Islet of Langerhans (tissue), 1 donor: ENCODE data around the gene GABBR2.
"Not testable (repeated sequence)": the region's sequence is repeated elsewhere in the genome, so short reads cannot be mapped to it uniquely, and the experiment has no call there.

Experiments used
- FAIRE-seq: peaks from one replicate; lab custom pipeline; 2011; peaks lifted over from hg19 to GRCh38; lab: Jason Lieb, UNC

GABBR2 gene

DNA sequence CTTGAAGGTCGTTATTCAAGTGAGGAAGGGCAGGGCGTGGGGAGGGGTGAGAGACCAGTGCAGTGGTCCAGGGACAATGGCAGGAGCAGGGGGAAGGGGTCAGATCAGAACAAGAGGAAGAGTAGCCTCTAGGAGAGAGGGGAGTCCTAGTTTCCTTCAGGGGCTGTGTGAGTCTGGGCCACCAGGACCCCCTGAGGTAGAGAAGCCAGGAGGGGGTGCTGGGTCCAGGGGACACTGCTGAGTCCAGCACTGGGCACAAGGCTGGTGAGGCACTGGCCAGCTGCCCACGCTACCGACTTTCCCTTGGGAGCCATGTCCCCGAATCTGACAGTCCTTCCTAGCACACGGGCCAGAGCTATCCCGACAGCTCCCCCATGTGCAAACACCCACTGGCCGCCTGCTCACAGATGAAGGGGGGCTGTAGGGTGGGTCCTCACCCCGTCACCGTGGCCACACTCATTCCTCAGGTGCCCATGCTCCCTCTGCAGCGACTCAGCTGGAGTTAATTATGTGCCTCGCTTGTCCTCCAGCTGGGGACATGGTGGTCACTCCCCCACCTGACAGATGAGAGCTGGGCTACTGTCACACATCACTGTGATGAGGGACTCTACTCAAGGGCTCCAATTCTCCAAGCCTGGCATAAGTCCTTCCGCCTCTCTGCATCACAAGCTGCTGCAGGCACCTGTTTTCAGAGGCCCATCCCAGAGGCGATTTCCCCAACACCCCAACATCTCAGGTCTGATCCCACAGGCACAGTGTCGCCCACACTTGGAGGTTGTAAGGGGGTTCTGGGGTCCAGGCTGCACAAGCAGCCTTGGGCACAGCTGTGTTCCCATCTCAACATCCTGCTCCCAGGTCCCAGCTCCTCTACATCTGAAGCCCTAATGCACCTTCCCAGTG is 115.1 kb downstream of the GABBR2 start:
- no peak for FAIRE-seq

GRCh38 chr9:98591696-98592095 is 117.0 kb downstream of the GABBR2 start:
- no peak for FAIRE-seq

DNA sequence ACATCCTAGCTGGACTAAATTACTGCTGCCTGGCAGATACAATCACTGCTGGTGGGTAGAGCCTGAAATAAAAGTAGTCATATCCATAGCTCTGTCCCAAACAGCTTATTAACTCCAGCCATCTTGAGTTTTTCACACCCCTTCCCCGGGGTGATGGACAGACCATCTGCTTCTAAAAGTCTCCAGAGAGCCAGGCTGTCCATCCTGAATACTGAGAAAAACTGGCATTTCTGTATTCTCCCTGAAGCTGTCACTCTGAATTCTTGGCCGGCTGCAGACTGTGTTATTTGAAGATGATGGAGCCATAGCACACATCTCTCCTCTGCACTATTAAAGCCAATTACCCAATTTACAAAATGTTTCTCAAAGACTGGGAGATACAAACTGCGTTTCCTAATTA is 118.6 kb downstream of the GABBR2 start:
- FAIRE-seq, result no peak

GRCh38 chr9:98589102-98589501 is 119.6 kb downstream of the GABBR2 start:
- no peak for FAIRE-seq

- FAIRE-seq, result not testable (repeated sequence)
Measured at GRCh38 chr9:98584853-98585438, 123.8 kb downstream of the GABBR2 start.

DNA sequence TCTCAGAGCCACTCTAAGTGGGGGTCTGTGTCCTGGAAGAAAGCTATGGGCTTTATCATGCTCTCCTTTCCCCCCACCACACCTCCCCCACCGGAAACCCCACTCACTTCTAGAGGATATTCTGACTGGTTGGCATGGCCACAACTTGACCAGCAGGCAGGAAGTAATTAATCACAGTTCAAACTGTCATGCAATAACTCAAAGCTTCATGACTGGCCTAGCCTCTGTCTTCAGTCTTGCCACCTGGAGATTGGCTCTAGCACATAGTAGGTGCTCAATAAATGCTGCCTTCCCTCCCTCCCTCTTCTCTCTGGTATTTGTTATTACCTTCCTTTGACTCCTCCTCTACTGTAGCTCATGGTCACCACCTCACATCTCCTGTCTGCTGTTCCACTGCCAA is 124.7 kb downstream of the GABBR2 start:
- no peak for FAIRE-seq

DNA sequence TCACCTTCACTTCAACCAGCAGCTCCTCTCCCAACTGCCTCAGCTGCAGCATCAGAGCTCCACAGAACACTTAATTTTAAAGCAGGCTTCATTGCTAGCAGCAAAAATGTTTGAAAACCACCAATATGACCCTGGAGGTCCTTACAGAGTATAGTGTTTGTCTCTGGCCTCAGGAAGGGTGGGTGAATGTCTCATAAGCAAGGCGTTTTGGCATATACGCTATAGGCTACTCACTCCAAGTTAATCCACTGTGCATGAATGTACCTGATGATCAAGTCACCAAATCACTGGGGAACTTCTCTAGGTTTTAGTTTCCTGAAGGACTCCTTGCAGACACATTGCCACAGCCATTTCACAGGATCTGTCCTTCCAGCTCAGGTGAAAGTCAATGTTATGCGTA is 125.3 kb downstream of the GABBR2 start:
- no peak for FAIRE-seq

DNA sequence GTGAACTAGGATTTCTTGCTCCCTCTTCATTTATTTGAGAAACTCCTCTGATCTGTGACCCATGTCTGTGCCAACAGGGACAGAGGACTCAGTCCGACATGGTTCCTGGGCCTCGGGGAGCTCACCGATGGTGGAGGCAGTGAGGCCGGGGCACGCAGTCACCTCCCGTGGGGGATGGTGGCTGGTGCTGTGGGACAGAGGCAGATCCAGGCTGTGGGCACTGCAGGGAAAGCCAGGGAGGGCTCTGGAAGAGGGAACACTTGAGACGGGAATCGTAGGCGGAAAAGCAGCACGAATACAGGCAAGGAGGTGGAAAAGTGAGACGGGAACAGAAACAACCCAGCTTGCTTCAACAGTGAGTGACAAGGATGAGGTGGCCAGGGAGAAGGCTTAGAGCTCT is 127.8 kb downstream of the GABBR2 start:
- no peak for FAIRE-seq

DNA sequence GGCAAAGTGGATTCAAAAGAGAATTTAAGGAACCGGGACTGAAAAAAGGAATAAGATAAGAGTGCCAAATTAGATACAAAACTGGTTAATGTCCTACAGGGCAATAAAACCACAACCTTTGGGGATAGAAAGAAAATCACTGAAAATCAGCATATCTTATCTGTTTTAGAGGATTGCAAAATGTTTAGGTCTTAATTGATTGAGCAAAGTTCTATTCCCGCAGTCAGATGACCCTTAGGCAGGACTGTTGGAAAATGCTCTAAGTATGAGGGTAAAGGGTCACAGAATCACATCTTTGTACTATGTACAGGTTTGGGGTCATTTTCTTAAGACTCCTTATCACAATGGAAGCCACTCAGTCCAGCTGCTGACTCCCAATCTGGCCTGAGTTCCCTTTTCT is 129.0 kb downstream of the GABBR2 start:
- FAIRE-seq, result no peak

DNA sequence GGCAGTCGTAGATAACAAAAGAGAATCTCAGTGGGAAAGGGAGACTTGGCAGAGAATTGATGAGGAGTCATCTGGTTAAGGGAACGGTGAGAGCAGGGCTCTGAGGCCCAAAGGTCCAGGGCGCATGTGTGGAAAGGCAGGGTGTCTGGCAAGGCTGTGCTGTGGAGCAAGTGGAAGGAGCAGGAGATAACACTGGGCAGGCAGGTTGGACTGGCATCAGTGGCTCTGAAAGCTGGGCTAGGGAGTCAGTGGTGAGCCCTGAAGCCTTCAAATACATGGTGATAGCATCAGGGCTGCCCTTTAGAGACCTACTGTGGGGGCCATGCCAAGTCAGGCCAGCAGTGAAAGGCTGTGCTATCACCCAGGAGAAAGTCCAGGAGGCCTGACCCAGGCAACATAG is 131.3 kb downstream of the GABBR2 start:
- FAIRE-seq, result no peak

GRCh38 chr9:98576859-98577258 is 131.9 kb downstream of the GABBR2 start:
- no peak for FAIRE-seq

- FAIRE-seq, result no peak
Measured at GRCh38 chr9:98576354-98576753, 132.4 kb downstream of the GABBR2 start.

DNA sequence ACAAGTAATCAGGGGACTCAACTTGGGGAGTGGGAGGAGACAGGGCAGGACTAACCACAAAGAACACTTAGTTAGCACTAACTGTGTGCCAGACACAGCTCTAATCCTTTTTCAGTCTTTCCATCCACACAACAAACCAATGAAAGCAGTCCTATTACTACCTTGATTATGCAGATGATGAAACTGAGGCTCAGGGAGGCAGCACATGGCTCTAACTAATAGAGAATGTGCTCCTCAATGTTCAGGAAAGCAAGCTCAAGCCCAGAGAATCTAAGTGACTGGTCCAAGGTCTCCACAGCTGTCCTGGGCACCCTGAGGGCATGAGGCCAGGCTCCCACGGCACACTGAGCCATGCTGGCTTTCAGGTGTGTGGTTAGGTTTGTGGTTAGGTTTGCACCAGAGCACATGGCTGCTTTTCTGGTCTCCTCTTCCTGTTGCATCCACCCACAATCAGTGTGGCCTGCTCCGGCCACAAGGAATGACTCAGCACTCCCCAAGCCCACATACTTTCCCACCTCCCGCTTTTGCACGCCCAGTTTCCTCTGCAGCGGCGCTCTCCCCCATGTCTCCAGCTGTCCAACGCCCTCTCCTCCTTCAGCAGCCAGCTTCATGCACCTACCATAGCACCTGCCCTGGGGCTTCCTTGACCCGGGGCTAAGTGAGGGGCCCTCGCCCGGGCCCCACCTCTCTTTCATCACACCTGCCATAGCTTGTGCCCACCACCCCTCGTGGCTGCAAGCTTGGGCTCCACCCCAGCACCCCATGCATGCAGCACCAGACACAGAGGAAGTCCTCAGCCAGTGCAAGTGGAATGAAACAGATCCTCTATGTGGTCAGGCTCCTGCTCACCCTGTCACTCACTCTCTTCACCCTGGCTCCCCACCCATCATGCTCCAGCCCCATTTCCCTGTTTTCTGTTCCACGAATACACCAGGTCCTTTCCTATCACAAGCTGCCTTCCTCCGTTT is 133.1 kb downstream of the GABBR2 start:
- FAIRE-seq, result no peak

- no peak for FAIRE-seq
Measured at GRCh38 chr9:98573749-98574278, 134.9 kb downstream of the GABBR2 start.

DNA sequence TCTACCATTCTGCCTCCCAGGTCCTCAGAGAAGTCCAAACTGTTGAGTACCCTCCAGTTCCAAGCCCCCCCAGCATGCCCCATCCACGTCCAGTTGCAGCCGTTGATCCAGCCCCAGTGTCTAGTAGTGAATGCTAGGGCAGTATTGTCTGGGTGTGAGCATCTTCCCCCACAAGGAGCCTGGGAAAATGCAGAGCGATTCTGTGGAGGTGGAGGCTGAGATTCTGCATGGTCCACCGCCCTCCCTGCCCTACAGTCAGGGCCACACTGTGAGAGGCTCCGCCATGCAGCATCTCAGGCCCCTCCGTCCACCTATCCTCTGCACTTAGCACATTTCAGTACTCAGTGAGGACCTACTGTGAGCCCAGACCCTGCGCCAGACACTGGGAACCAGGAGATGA is 135.9 kb downstream of the GABBR2 start:
- FAIRE-seq, result no peak

DNA sequence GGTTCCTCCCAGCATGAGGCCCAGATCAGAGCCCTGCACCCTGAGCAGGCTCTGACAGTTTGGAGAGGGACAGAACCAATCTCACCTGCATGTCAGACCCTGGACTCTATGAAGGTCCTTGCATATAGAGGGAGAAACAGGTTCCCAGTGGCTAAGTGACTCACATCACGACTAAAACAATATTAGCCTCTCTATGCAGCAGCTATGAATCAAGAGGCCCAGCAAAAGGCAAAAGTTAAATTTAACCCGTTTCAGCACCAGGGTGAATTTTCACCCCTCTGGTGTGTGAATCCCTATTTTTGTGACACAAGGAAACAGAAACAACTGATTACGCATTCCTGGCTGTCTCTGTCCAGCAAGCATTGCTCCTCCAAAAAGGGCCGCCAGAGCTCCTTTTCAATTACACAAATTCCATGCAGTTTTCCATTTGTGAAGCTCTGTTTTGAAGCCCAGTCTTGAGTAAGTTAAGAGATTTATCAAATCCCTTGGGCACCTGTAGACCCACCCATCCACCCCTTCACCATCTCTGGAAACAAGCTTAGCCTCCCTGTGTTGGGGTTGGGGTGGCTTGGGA is 136.6 kb downstream of the GABBR2 start:
- FAIRE-seq, result no peak

DNA sequence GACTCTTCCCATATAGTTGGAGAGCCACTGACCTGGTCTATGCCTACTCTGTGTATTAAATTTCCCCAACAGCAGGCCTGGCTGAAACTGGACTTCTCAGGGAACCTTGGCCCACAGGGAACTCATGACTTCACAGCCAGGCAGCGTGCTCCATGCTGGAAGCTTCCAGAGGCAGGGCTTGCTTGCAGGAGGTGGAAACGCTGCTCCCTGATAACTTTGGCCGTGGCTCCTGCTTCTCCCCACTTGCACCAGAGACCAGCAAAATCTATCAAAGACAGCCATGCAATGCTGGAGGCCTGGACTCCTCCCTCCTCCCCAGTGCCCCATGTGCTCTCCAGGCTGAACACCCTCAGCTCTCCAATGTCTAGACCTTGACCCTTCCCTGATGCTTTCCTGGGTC is 137.1 kb downstream of the GABBR2 start:
- FAIRE-seq, result no peak

DNA sequence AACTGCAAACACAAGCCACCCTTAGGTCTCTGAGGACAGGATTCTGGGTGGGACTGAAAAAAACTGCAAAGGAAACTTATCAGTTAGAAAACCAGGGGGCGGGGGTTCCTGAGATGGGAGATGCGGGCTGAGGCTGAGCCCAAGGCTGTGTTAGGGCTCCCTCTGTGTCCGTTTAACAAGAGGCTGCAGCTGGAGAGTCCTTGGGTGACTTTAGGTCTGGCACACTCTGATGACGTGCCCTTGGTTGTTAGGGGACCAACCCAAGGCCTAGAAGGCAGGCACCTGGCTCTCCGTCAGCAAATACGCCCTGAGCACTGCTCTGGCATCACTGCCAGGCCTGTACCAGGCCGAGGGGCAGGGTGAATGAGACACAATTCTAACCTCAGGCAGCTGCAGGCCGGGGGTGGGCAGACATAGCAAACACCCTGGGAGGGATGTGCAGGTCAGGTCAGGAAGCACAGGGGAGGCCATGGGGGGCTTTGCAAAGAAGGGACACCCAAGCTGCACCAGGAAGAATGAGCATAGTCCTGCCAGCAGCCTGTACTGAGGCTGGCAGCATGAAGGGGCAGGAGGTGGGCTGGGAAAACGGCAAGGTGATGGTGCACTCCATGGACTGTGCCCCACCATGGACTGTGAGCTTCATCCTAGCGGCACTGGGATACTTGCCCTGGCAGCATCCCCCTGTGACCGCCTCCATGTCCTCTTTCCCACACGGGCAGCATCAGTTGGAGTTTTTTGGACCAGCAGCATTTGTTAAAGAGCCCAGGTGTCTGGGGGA is 137.9 kb downstream of the GABBR2 start:
- no peak for FAIRE-seq

GRCh38 chr9:98570055-98570454 is 138.7 kb downstream of the GABBR2 start:
- FAIRE-seq, result no peak

GRCh38 chr9:98569491-98569890 is 139.2 kb downstream of the GABBR2 start:
- FAIRE-seq, result no peak

- FAIRE-seq, result no peak
Measured at GRCh38 chr9:98568909-98569469, 139.7 kb downstream of the GABBR2 start.
